Measurements from ENCODE around the gene CDHR4. TPM values are rescaled to one million over a fixed set of nuclear protein-coding genes. Genes with fewer than 3 reads are reported as not detected.
"Not testable (repeated sequence)": the region's sequence is repeated elsewhere in the genome, so short reads cannot be mapped to it uniquely, and the experiment has no call there.

The CDHR4 gene
- total RNA-seq, result not detected in 2 replicates

- intact Hi-C loops (cut with micrococcal nuclease), result loop anchor here (5.0 kb wide), 2 partner anchors 58 to 288 kb away; partner anchors contain the start of genes RBM5 and TRAIP
Measured at GRCh38 chr3:49799761-49800160, at the start of gene CDHR4. Gene CDHR4, minus strand, starts transcription at chr3:49799873. Its CDS starts 61 bp downstream, at chr3:49799812.

GRCh38 chr3:49845694-49846093, 46.0 kb upstream of the CDHR4 start:
- intact Hi-C loops (cut with micrococcal nuclease), result no loop called here
- Mint-ChIP-seq H3K36me3 (ENCODE audit: low read depth) (peaks cover 13% of the 10 kb centered on the region), H3K4me1 (peaks cover 3% of the 10 kb centered on the region), H3K9me3 (no peaks in the 10 kb centered on the region), H3K27me3 (no peaks in the 10 kb centered on the region), H3K27ac (no peak overlapping the region), H3K4me3 (no peak overlapping the region)
- DNase-seq, result no peak

More at GRCh38 chr3:49799761-49800160, at the start of gene CDHR4:
- H3K9me3 Mint-ChIP-seq, result no peaks in the 10 kb centered on the region
- no peak within 1 kb of the TSS for H3K27ac Mint-ChIP-seq
- no peaks in the 10 kb centered on the region for H3K36me3 Mint-ChIP-seq (ENCODE audit: low read depth)
- peaks cover 14% of the 10 kb centered on the region for H3K4me1 Mint-ChIP-seq
- no peak within 1 kb of the TSS for H3K4me3 Mint-ChIP-seq
- DNase-seq, result no peak
- peaks cover 24% of the 10 kb centered on the region for H3K27me3 Mint-ChIP-seq

GRCh38 chr3:49844464-49845183, 45.0 kb upstream of the CDHR4 start:
- no peak overlapping the region for H3K4me3 Mint-ChIP-seq
- H3K4me1 Mint-ChIP-seq, result peaks cover 3% of the 10 kb centered on the region
- no peak for DNase-seq
- H3K27ac Mint-ChIP-seq, result no peak overlapping the region
- H3K27me3 Mint-ChIP-seq, result no peaks in the 10 kb centered on the region
- H3K9me3 Mint-ChIP-seq, result no peaks in the 10 kb centered on the region
- H3K36me3 Mint-ChIP-seq (ENCODE audit: low read depth), result peaks cover 11% of the 10 kb centered on the region
- intact Hi-C loops (cut with micrococcal nuclease), result no loop called here

- no peaks in the 10 kb centered on the region for H3K27me3 Mint-ChIP-seq
- no peak overlapping the region for H3K27ac Mint-ChIP-seq
- H3K4me3 Mint-ChIP-seq, result no peak overlapping the region
- peaks cover 3% of the 10 kb centered on the region for H3K4me1 Mint-ChIP-seq
- H3K9me3 Mint-ChIP-seq, result no peaks in the 10 kb centered on the region
- intact Hi-C loops (cut with micrococcal nuclease), result no loop called here
- H3K36me3 Mint-ChIP-seq (ENCODE audit: low read depth), result peaks cover 15% of the 10 kb centered on the region
- DNase-seq, result no peak
Measured at GRCh38 chr3:49842843-49843517, 43.3 kb upstream of the CDHR4 start.

- no peak overlapping the region for H3K4me3 Mint-ChIP-seq
- no peak overlapping the region for H3K27ac Mint-ChIP-seq
- intact Hi-C loops (cut with micrococcal nuclease), result no loop called here
Measured at GRCh38 chr3:49841806-49842205, 42.1 kb upstream of the CDHR4 start.

GRCh38 chr3:49841126-49841696, 41.5 kb upstream of the CDHR4 start:
- no peaks in the 10 kb centered on the region for H3K9me3 Mint-ChIP-seq
- intact Hi-C loops (cut with micrococcal nuclease), result no loop called here
- peaks cover 3% of the 10 kb centered on the region for H3K4me1 Mint-ChIP-seq
- H3K27ac Mint-ChIP-seq, result peak overlapping the region; percentile 6
- no peak overlapping the region for H3K4me3 Mint-ChIP-seq
- no peaks in the 10 kb centered on the region for H3K27me3 Mint-ChIP-seq
- H3K36me3 Mint-ChIP-seq (ENCODE audit: low read depth), result peaks cover 11% of the 10 kb centered on the region
- peak; percentile 63 for DNase-seq

More at GRCh38 chr3:49841806-49842205, 42.1 kb upstream of the CDHR4 start:
- no peak for DNase-seq
- H3K36me3 Mint-ChIP-seq (ENCODE audit: low read depth), result peaks cover 16% of the 10 kb centered on the region
- H3K9me3 Mint-ChIP-seq, result no peaks in the 10 kb centered on the region
- no peaks in the 10 kb centered on the region for H3K27me3 Mint-ChIP-seq
- H3K4me1 Mint-ChIP-seq, result peaks cover 3% of the 10 kb centered on the region

GRCh38 chr3:49840388-49840787, 40.7 kb upstream of the CDHR4 start:
- no peak overlapping the region for H3K4me3 Mint-ChIP-seq

GRCh38 chr3:49839193-49839809, 39.6 kb upstream of the CDHR4 start:
- H3K4me1 Mint-ChIP-seq, result peaks cover 3% of the 10 kb centered on the region

More at GRCh38 chr3:49840388-49840787, 40.7 kb upstream of the CDHR4 start:
- no peak for DNase-seq
- peaks cover 3% of the 10 kb centered on the region for H3K4me1 Mint-ChIP-seq
- no peak overlapping the region for H3K27ac Mint-ChIP-seq
- intact Hi-C loops (cut with micrococcal nuclease), result no loop called here
- H3K36me3 Mint-ChIP-seq (ENCODE audit: low read depth), result peaks cover 11% of the 10 kb centered on the region
- no peaks in the 10 kb centered on the region for H3K9me3 Mint-ChIP-seq
- H3K27me3 Mint-ChIP-seq, result no peaks in the 10 kb centered on the region

GRCh38 chr3:49831341-49831740, 31.7 kb upstream of the CDHR4 start:
- H3K27me3 Mint-ChIP-seq, result no peaks in the 10 kb centered on the region

More at GRCh38 chr3:49839193-49839809, 39.6 kb upstream of the CDHR4 start:
- peaks cover 14% of the 10 kb centered on the region for H3K36me3 Mint-ChIP-seq (ENCODE audit: low read depth)
- DNase-seq, result peak; percentile 94
- no peaks in the 10 kb centered on the region for H3K9me3 Mint-ChIP-seq
- H3K27me3 Mint-ChIP-seq, result no peaks in the 10 kb centered on the region
- no peak overlapping the region for H3K4me3 Mint-ChIP-seq
- intact Hi-C loops (cut with micrococcal nuclease), result loop anchor here (1.0 kb wide), 2 partner anchors 37 to 136 kb away; no protein-coding TSS in a partner anchor
- H3K27ac Mint-ChIP-seq, result no peak overlapping the region

GRCh38 chr3:49826016-49826415, 26.3 kb upstream of the CDHR4 start:
- Mint-ChIP-seq H3K4me3 (no peak overlapping the region), H3K36me3 (ENCODE audit: low read depth) (peaks cover 8% of the 10 kb centered on the region), H3K4me1 (no peaks in the 10 kb centered on the region), H3K27ac (no peak overlapping the region), H3K9me3 (no peaks in the 10 kb centered on the region), H3K27me3 (no peaks in the 10 kb centered on the region)
- intact Hi-C loops (cut with micrococcal nuclease), result no loop called here
- no peak for DNase-seq

More at GRCh38 chr3:49831341-49831740, 31.7 kb upstream of the CDHR4 start:
- H3K9me3 Mint-ChIP-seq, result no peaks in the 10 kb centered on the region
- peaks cover 17% of the 10 kb centered on the region for H3K36me3 Mint-ChIP-seq (ENCODE audit: low read depth)
- H3K4me3 Mint-ChIP-seq, result no peak overlapping the region
- intact Hi-C loops (cut with micrococcal nuclease), result no loop called here
- no peak overlapping the region for H3K27ac Mint-ChIP-seq
- DNase-seq, result no peak
- no peaks in the 10 kb centered on the region for H3K4me1 Mint-ChIP-seq

GRCh38 chr3:49823131-49823530, 23.5 kb upstream of the CDHR4 start:
- H3K9me3 Mint-ChIP-seq; DNase-seq; intact Hi-C loops (cut with micrococcal nuclease); H3K4me1 Mint-ChIP-seq; H3K4me3 Mint-ChIP-seq; H3K36me3 Mint-ChIP-seq (ENCODE audit: low read depth); H3K27me3 Mint-ChIP-seq; H3K27ac Mint-ChIP-seq: not testable (repeated sequence)

GRCh38 chr3:49813497-49814174, 14.0 kb upstream of the CDHR4 start, which contains the start of gene UBA7:
Gene UBA7, minus strand, starts transcription at chr3:49813953. Its CDS starts 166 bp downstream, at chr3:49813787.
- peak; percentile 86 for DNase-seq
- H3K27ac Mint-ChIP-seq, result peak within 1 kb of the TSS; percentile 95
- H3K9me3 Mint-ChIP-seq, result no peaks in the 10 kb centered on the region
- H3K27me3 Mint-ChIP-seq, result no peaks in the 10 kb centered on the region
- H3K36me3 Mint-ChIP-seq (ENCODE audit: low read depth), result peaks cover 20% of the 10 kb centered on the region
- H3K4me1 Mint-ChIP-seq, result peaks cover 29% of the 10 kb centered on the region
- intact Hi-C loops (cut with micrococcal nuclease), result loop anchor here (1.0 kb wide), 1 partner anchor 11 kb away; no protein-coding TSS in a partner anchor
- H3K4me3 Mint-ChIP-seq, result peak within 1 kb of the TSS; percentile 96

- no peaks in the 10 kb centered on the region for H3K9me3 Mint-ChIP-seq
- H3K27ac Mint-ChIP-seq, result peak overlapping the region; percentile 95
- peaks cover 32% of the 10 kb centered on the region for H3K4me1 Mint-ChIP-seq
- intact Hi-C loops (cut with micrococcal nuclease), result loop anchor here (1.0 kb wide), 1 partner anchor 11 kb away; no protein-coding TSS in a partner anchor
- DNase-seq, result no peak
- peaks cover 20% of the 10 kb centered on the region for H3K36me3 Mint-ChIP-seq (ENCODE audit: low read depth)
- peak overlapping the region; percentile 96 for H3K4me3 Mint-ChIP-seq
- H3K27me3 Mint-ChIP-seq, result no peaks in the 10 kb centered on the region
Measured at GRCh38 chr3:49812916-49813496, 13.3 kb upstream of the CDHR4 start.

Data from activated CD4-positive, alpha-beta T cell treated with anti-CD3 and anti-CD28 coated beads, Interleukin-2, amount 10 ng/mL, durations not matched to agents 24 days and 14 days (primary cell).